Neural crest cell (in vitro differentiated cells): Measurements from ENCODE around the gene CTDSP1. TPM values are rescaled to one million over a fixed set of nuclear protein-coding genes. Genes with fewer than 3 reads are reported as not detected.

ENCODE experiments used
- DNase-seq: peaks from one replicate; pipeline ENCODE4 v3.0.0; 2021; ENCODE audit warnings: low read depth, mixed read lengths, low spot score
- H3K27ac Mint-ChIP-seq: one replicate; pipeline ENCODE4 v1.8.0; 2021; ENCODE audit warnings: mild to moderate bottlenecking, mixed read lengths; ENCODE audit not compliant: unreplicated experiment
- H3K27me3 Mint-ChIP-seq: 2 replicates; pipeline ENCODE4 v1.8.0; 2021; ENCODE audit warnings: low read depth, mild to moderate bottlenecking, mixed read lengths
- H3K36me3 Mint-ChIP-seq: 2 replicates; pipeline ENCODE4 v1.8.0; 2021; ENCODE audit warnings: low read depth, mild to moderate bottlenecking, mixed read lengths
- H3K4me1 Mint-ChIP-seq: 2 replicates; pipeline ENCODE4 v1.8.0; 2021; ENCODE audit warnings: mixed read lengths
- H3K4me3 Mint-ChIP-seq: one replicate; pipeline ENCODE4 v1.8.0; 2021; ENCODE audit warnings: mild to moderate bottlenecking, mixed read lengths
- H3K9me3 Mint-ChIP-seq: 2 replicates; pipeline ENCODE4 v1.8.0; 2021; ENCODE audit warnings: mixed read lengths
- CTCF ChIP-seq: fragments of 200-600 bp; sonication (generic); conservative IDR thresholded peaks from 2 replicates; pipeline ENCODE4 v1.5.0; 2021; ENCODE audit warnings: antibody characterized with exemption, mild to moderate bottlenecking
- total RNA-seq: library from RNA; stranded (reverse); gene quantifications from 2 replicates; pipeline ENCODE4 v1.2.1, GENCODE V29; 2021

CTDSP1 gene
- total RNA-seq, 1 donor from 2014 or later, result 46.4 TPM

GRCh38 chr2:218383892-218384519, 15.7 kb upstream of the CTDSP1 start:
- no peak for TF ChIP-seq CTCF
- H3K27ac Mint-ChIP-seq, result no peak overlapping the region
- DNase-seq, result no peak
- no peaks in the 10 kb centered on the region for H3K36me3 Mint-ChIP-seq
- no peak overlapping the region for H3K4me3 Mint-ChIP-seq
- no peaks in the 10 kb centered on the region for H3K9me3 Mint-ChIP-seq
- peaks cover 21% of the 10 kb centered on the region for H3K27me3 Mint-ChIP-seq
- peaks cover 6% of the 10 kb centered on the region for H3K4me1 Mint-ChIP-seq

GRCh38 chr2:218384975-218385374, 14.7 kb upstream of the CTDSP1 start:
- Mint-ChIP-seq H3K4me1 (peaks cover 6% of the 10 kb centered on the region), H3K9me3 (no peaks in the 10 kb centered on the region), H3K27ac (no peak overlapping the region), H3K4me3 (no peak overlapping the region), H3K27me3 (peaks cover 21% of the 10 kb centered on the region), H3K36me3 (no peaks in the 10 kb centered on the region)
- TF ChIP-seq CTCF, result no peak
- DNase-seq, result no peak

GRCh38 chr2:218386505-218387368, 12.9 kb upstream of the CTDSP1 start:
- no peak for TF ChIP-seq CTCF
- no peak for DNase-seq
- Mint-ChIP-seq H3K27ac (no peak overlapping the region), H3K4me1 (peaks cover 6% of the 10 kb centered on the region), H3K4me3 (peak overlapping the region; percentile 73), H3K36me3 (no peaks in the 10 kb centered on the region), H3K9me3 (no peaks in the 10 kb centered on the region), H3K27me3 (peaks cover 18% of the 10 kb centered on the region)

GRCh38 chr2:218387369-218388194, 12.1 kb upstream of the CTDSP1 start:
- Mint-ChIP-seq H3K36me3 (no peaks in the 10 kb centered on the region), H3K9me3 (no peaks in the 10 kb centered on the region), H3K4me1 (peaks cover 6% of the 10 kb centered on the region), H3K27ac (no peak overlapping the region), H3K4me3 (peak overlapping the region; percentile 73), H3K27me3 (peaks cover 17% of the 10 kb centered on the region)
- TF ChIP-seq CTCF, result no peak
- no peak for DNase-seq

- no peak for DNase-seq
- H3K9me3 Mint-ChIP-seq, result no peaks in the 10 kb centered on the region
- no peak overlapping the region for H3K27ac Mint-ChIP-seq
- H3K4me3 Mint-ChIP-seq, result no peak overlapping the region
- H3K4me1 Mint-ChIP-seq, result peaks cover 6% of the 10 kb centered on the region
- no peaks in the 10 kb centered on the region for H3K36me3 Mint-ChIP-seq
- no peak for TF ChIP-seq CTCF
- peaks cover 17% of the 10 kb centered on the region for H3K27me3 Mint-ChIP-seq
Observed at GRCh38 chr2:218389333-218390150, 10.1 kb upstream of the CTDSP1 start.
